Measurements from ENCODE around the gene ZFPM1. TPM values are rescaled to one million over a fixed set of nuclear protein-coding genes. Genes with fewer than 3 reads are reported as not detected.

The ZFPM1 gene
- total RNA-seq, 2 experiments from 2014 or later = 15.0 to 18.0 TPM

DNA sequence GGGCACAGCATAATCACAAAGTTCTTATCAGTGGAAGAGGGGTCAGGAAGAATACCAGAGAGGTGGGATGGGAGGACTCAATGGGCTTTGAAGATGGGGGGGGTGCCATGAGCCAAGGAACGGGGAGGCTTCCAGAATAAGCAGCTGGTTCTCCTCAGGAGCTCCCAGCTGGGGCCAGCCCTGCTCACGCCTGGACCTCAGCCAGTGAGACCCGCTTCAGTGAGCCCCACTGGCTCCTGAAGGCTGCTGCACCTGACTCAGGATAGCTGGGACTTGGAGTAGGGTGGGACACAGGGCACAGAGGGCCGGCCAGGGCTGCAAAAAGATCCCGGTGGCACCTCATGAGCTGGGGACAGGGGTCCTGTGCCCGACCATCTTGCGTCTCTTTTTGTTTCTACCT, 92.7 kb downstream of the ZFPM1 start:
- ATAC-seq = no peak
- TF ChIP-seq, protein P1, sequence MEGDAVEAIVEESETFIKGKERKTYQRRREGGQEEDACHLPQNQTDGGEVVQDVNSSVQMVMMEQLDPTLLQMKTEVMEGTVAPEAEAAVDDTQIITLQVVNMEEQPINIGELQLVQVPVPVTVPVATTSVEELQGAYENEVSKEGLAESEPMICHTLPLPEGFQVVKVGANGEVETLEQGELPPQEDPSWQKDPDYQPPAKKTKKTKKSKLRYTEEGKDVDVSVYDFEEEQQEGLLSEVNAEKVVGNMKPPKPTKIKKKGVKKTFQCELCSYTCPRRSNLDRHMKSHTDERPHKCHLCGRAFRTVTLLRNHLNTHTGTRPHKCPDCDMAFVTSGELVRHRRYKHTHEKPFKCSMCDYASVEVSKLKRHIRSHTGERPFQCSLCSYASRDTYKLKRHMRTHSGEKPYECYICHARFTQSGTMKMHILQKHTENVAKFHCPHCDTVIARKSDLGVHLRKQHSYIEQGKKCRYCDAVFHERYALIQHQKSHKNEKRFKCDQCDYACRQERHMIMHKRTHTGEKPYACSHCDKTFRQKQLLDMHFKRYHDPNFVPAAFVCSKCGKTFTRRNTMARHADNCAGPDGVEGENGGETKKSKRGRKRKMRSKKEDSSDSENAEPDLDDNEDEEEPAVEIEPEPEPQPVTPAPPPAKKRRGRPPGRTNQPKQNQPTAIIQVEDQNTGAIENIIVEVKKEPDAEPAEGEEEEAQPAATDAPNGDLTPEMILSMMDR (IDR thresholded peaks at IDR 0.05) = no peak
- H3K4me3 Mint-ChIP-seq = no peak overlapping the region
- POLR2A ChIA-PET = interaction anchor here (0.7 to 1.1 kb wide), 2 partner anchors 10 to 11 kb away, joined by 3 read pairs; no protein-coding TSS in a partner anchor
- no peak for DNase-seq
- H3K27me3 Mint-ChIP-seq = no peaks in the 10 kb centered on the region
- peaks cover 6% of the 10 kb centered on the region for H3K36me3 Mint-ChIP-seq (ENCODE audit: low read depth)
- no peak overlapping the region for H3K27ac Mint-ChIP-seq
- H3K4me1 Mint-ChIP-seq (ENCODE audit: low read depth) = peaks cover 16% of the 10 kb centered on the region
- intact Hi-C loops (cut with micrococcal nuclease) = no loop called here
- peaks cover 7% of the 10 kb centered on the region for H3K9me3 Mint-ChIP-seq
- CTCF ChIA-PET = no interaction called here

DNA sequence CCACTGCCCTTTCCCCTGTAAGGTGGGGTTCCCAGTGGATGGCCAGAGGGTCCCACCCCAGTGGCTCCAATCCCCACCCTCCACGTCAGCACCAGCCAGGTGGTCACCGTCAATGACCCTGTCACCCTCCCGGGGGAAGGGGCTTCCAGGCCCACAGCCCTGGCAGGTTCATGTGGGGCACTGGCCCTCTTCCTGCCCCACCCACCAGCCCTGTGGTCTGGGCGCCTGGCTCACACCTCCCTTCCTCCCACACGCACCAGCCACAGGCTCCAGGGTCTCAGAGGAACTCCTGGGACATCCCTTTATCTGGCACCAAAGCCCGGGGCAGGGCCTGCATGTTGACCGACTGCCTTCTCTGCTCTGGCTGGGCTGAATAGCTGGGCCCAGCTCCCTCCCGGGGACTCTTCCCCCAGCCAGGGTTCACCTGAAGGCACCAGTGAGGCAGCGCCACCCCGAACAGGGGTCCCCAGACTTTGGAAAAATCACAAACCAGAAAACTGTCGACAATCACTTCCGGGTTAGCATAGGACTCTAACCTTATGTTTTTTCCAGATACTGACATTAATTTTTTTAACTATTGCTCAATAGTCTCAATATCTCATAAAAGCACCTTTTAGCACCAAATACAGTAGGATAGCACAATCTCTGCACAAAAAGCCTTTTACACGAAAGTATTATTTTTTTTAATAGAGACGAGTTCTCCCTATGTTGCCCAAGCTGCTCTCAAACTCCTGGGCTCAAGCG, 95.2 kb downstream of the ZFPM1 start:
- CTCF ChIA-PET = interaction anchor here (0.9 to 3.0 kb wide), 3 partner anchors 11 to 110 kb away, joined by 3 to 14 read pairs (median 3); no protein-coding TSS in a partner anchor
- H3K4me3 Mint-ChIP-seq = no peak overlapping the region
- POLR2A ChIA-PET = no interaction called here

DNA sequence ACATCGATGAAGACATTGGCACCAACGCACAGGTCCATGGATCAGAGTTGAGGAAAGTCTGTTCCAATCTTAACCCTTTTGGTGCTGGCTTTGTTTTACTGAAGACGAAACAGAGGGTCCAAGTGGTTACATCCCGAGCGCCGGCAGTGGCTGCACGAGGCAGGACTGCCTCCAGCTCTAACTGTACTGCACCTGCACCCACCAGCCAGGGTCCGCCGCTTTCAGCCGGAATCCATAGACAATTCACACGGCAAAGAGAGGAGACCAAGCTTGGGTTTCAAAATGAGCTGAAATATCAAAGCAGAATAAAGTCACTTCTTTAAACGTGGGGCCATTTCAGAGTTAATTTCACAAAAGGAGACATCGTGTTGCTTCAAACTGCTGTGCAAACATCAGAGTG, 95.9 kb downstream of the ZFPM1 start:
- intact Hi-C loops (cut with micrococcal nuclease) = no loop called here
- H3K4me3 Mint-ChIP-seq = no peak overlapping the region
- CTCF ChIA-PET = interaction anchor here (0.9 to 3.0 kb wide), 3 partner anchors 10 to 111 kb away, joined by 3 to 14 read pairs (median 3); no protein-coding TSS in a partner anchor
- H3K4me1 Mint-ChIP-seq (ENCODE audit: low read depth) = peaks cover 23% of the 10 kb centered on the region
- no peaks in the 10 kb centered on the region for H3K27me3 Mint-ChIP-seq
- ATAC-seq = no peak
- H3K27ac Mint-ChIP-seq = no peak overlapping the region
- DNase-seq = no peak
- TF ChIP-seq, protein P1 (IDR thresholded peaks at IDR 0.05) = no peak
- POLR2A ChIA-PET = interaction anchor here (1.0 to 1.6 kb wide), 2 partner anchors 12 to 575 kb away, joined by 3 to 5 read pairs; no protein-coding TSS in a partner anchor
- no peaks in the 10 kb centered on the region for H3K9me3 Mint-ChIP-seq
- H3K36me3 Mint-ChIP-seq (ENCODE audit: low read depth) = no peaks in the 10 kb centered on the region

More for the DNA sequence above, 95.2 kb downstream of the ZFPM1 start:
- DNase-seq = no peak
- Mint-ChIP-seq H3K27me3 (no peaks in the 10 kb centered on the region), H3K27ac (no peak overlapping the region), H3K36me3 (ENCODE audit: low read depth) (peaks cover 4% of the 10 kb centered on the region), H3K9me3 (peaks cover 4% of the 10 kb centered on the region), H3K4me1 (ENCODE audit: low read depth) (peaks cover 23% of the 10 kb centered on the region)
- ATAC-seq = no peak
- intact Hi-C loops (cut with micrococcal nuclease) = no loop called here
- TF ChIP-seq, protein P1 (IDR thresholded peaks at IDR 0.05) = no peak

DNA sequence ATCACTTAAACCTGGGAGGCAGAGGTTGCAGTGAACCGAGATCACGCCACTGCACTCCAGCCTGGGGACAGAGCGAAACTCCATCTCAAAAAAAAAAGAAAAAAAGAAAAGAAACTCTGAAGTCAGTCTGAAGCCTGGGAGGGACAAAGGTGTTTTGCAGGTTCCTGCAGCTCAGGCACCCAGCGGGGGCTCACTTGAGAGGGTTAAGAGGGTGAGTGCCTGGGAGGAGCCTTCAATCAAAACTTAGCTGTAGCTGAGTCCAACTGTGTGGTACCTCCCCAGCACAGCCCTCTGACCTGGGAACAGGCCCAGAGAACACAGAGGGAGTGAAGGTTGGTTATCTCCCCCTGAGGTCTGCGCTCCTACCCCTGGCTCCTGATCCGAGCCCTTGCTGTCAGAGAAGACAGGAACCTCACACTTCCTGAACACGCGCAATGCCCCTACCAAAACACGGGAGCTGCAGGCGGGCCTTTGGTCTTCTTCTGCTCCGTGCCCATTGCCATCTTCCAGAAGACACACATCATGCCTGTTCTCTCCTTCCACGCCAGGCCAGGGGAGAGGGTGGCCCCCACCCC, 96.7 kb downstream of the ZFPM1 start:
- TF ChIP-seq, protein P1 (IDR thresholded peaks at IDR 0.05) = no peak
- Mint-ChIP-seq H3K4me3 (peak overlapping the region; percentile 55), H3K27me3 (no peaks in the 10 kb centered on the region), H3K36me3 (ENCODE audit: low read depth) (no peaks in the 10 kb centered on the region), H3K9me3 (no peaks in the 10 kb centered on the region), H3K27ac (peak overlapping the region; percentile 89), H3K4me1 (ENCODE audit: low read depth) (peaks cover 23% of the 10 kb centered on the region)
- ATAC-seq (peak; percentile 40), DNase-seq (peak; percentile 21)
- CTCF ChIA-PET = interaction anchor here (1.2 to 3.0 kb wide), 4 partner anchors 11 to 112 kb away, joined by 3 to 14 read pairs (median 4); partner anchors contain the start of gene ZC3H18
- POLR2A ChIA-PET = interaction anchor here (0.5 to 1.6 kb wide), 3 partner anchors 11 to 739 kb away, joined by 3 to 5 read pairs (median 3); no protein-coding TSS in a partner anchor
- intact Hi-C loops (cut with micrococcal nuclease) = no loop called here

All from activated CD8-positive, alpha-beta T cell treated with anti-CD3 and anti-CD28 coated beads for 36 hours (primary cell).